Jurkat, Clone E6-1 (cell line): Measurements from ENCODE around the gene ATG13.
A peak's percentile ranks its signal among the peaks of the same experiment; 100 is the strongest.

Experiments used
- DNase-seq: peaks from one replicate; pipeline ENCODE4 v3.0.0-alpha.2; 2011; ENCODE audit warnings: low read depth, low spot score
- H3K4me3 ChIP-seq: 2 replicates; pipeline ENCODE4 v1.5.1; 2011; ENCODE audit warnings: mild to moderate bottlenecking, low read length, control low read depth, moderate library complexity

Gene ATG13

GRCh38 chr11:46640036-46640788, 22.9 kb downstream of the ATG13 start:
- H3K4me3 ChIP-seq, result no peak overlapping the region
- no peak for DNase-seq

- no peak overlapping the region for H3K4me3 ChIP-seq
- no peak for DNase-seq
Measured at GRCh38 chr11:46641639-46642038, 24.3 kb downstream of the ATG13 start.

- no peak for DNase-seq
- no peak overlapping the region for H3K4me3 ChIP-seq
Measured at GRCh38 chr11:46642627-46643335, 25.4 kb downstream of the ATG13 start.

- no peak for DNase-seq
- no peak overlapping the region for H3K4me3 ChIP-seq
Measured at GRCh38 chr11:46643531-46643930, 26.2 kb downstream of the ATG13 start.

GRCh38 chr11:46643986-46644385, 26.6 kb downstream of the ATG13 start:
- H3K4me3 ChIP-seq, result no peak overlapping the region
- DNase-seq, result no peak

DNA sequence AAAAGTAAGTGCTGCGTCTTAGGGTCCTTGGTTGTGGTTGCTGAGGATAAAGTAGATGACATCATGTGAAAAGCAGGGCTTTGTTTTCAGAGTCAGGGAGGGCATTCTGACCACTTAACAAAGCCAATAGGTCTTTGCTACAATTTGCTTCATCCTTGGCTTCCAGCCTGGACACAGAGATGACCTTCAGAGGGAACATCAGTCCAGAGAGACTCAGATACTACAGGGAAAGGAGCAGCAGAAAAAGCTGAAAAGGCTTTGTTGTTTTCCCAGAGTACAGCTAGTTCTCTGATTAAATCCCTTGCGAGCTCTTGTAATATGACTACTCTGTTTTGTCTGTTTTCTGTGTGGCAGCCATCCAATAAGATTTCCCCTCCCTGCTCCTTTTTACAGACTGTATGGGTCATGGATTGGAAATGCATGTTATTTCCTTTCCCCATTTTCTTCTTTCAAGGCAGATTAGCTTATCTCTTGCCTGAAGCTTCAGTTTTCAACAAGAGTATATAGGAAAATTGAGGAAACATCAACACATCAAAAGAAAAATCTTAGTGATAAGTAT, 31.9 kb downstream of the ATG13 start:
- no peak overlapping the region for H3K4me3 ChIP-seq
- DNase-seq, result no peak

- H3K4me3 ChIP-seq, result no peak overlapping the region
- no peak for DNase-seq
Measured at GRCh38 chr11:46655631-46656030, 38.3 kb downstream of the ATG13 start.

DNA sequence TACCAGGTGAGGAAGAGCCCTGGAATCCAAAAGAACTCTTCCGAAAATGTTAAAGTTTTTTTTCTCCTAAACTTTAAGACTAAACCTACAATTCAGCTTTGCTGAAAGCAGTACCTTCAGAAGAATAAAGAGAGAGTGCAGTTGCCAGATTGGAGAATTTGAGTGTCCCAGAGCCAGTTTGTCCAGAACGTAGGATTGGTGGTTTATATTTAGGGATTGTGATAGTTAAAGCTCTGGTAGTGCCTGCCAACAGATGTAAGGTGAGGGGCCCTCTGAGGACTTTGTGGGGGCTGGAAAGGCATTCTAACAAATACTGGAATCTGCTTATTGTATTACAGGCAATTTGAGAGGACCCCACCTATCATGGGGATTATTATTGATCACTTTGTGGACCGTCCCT, 39.8 kb downstream of the ATG13 start:
- H3K4me3 ChIP-seq, result no peak overlapping the region
- no peak for DNase-seq

DNA sequence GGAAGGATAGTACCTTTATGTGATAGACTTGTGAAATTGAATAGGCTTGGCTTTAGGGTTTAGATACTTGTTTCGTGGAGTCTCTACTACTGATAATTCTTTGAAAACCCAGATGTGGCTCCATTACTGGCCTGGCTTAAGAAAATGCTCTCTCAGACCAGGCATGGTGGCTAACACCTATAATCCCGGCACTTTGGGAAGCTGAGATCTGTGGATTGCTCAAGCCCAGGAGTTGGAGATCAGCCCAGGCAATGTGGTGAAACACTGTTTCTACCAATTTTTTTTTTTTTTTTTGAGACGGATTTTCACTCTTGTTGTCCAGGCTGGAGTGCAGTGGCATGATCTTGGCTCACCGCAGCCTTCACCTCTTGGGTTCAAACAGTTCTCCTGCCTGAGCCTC, 40.9 kb downstream of the ATG13 start:
- no peak overlapping the region for H3K4me3 ChIP-seq
- no peak for DNase-seq

DNA sequence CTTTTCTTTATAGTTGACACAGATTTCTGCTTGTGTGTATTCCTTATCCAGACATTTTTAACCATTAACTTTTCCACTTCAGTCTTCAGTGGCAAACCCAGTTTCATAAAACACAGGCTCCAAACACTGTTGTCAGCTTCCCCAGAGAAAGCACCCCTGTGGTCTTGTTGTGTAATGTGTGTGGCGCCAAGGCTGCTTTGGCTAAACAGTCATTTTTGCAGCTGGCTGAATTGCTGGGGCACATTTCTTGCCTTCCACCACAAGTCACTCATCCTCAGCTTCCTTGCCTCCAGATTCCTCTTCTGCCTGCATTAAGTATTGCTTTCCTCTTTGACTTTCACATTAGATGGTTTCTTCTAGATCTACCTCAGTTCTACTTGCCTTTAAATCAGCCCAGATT, 42.6 kb downstream of the ATG13 start:
- peak; percentile 95 for DNase-seq
- H3K4me3 ChIP-seq, result 0 out of 2 replicates have a peak overlapping the region, but pooled peaks have one; percentile 8

DNA sequence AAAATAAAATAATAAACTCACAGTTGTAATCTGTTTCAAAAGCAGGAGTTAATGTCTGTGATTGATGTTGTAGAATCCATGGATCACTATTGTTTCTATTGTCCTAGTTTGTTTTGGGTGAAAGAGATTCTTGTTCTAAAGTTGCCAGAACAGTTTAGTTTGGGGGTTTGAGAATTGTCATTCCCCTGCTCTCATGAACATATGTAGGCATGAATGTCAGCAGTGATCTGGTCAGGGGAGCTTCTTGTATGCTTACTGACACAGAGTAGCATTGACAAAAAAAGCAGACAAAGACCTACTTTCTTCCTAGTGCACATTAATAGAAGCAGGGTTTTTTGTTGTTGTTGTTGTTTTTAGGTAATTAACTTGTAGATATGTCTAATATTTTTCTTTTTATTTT, 44.5 kb downstream of the ATG13 start:
- no peak for DNase-seq

DNA sequence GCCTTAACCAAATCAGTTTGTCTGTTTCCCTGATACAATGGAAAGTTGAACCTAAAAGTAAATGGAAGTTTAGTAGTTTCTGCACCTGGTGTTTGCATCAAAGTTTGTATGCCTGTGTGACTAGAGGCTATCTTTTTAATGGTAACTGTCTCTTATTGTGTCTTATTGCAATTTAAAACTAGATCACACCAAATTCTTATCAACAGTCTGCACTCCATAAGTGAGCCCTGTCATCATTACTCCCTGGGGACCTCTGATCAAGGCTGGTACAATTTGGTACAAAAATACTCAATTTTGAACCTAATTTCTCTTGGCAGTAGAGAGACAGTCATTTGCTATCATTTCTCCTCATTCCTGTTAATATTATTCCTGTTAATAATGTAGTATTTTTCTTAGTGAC, 45.0 kb downstream of the ATG13 start:
- H3K4me3 ChIP-seq, result no peak overlapping the region
- no peak for DNase-seq

More for the DNA sequence above, 44.5 kb downstream of the ATG13 start:
- no peak overlapping the region for H3K4me3 ChIP-seq

- no peak overlapping the region for H3K4me3 ChIP-seq
- peak; percentile 72 for DNase-seq
Measured at GRCh38 chr11:46663277-46663940, 46.1 kb downstream of the ATG13 start.

DNA sequence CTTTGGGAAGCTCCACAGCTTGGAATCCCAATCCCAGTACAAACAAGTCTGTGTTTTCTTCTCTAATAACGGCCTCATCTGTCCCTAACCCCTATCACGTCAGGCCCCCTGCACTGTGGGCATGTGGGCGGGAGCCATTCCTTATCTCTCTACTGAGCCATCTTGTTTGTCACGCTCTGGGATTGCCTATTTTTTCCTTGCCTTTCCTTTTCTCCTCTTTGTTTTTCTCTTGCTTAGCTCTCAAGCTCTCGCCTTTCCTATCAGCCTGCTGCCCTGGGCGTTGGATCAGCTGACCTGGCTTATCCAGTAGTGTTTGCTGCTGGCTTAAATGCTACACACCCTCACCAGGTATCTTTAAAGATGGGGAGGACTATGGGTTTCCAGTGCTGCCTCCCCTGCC, 47.3 kb downstream of the ATG13 start:
- no peak overlapping the region for H3K4me3 ChIP-seq
- DNase-seq, result no peak

- H3K4me3 ChIP-seq, result no peak overlapping the region
- no peak for DNase-seq
Measured at GRCh38 chr11:46665356-46665755, 48.0 kb downstream of the ATG13 start.

GRCh38 chr11:46666516-46666915, 49.2 kb downstream of the ATG13 start:
- DNase-seq, result no peak
- H3K4me3 ChIP-seq, result no peak overlapping the region

GRCh38 chr11:46667043-46667481, 49.7 kb downstream of the ATG13 start:
- H3K4me3 ChIP-seq, result no peak overlapping the region
- no peak for DNase-seq

- DNase-seq, result no peak
- no peak overlapping the region for H3K4me3 ChIP-seq
Measured at GRCh38 chr11:46668480-46669085, 51.2 kb downstream of the ATG13 start.

- no peak for DNase-seq
- no peak overlapping the region for H3K4me3 ChIP-seq
Measured at GRCh38 chr11:46669711-46670139, 52.4 kb downstream of the ATG13 start.
